GM23248 (cell line): ENCODE results near the gene CLK1. TPM values are rescaled to one million over a fixed set of nuclear protein-coding genes. Genes with fewer than 3 reads are reported as not detected.
A peak's percentile ranks its signal among the peaks of the same experiment; 100 is the strongest.

Source experiments
- DNase-seq: peaks from one replicate; pipeline ENCODE4 v3.0.0-alpha.2; 2015
- H2AFZ ChIP-seq: fragments of 200-600 bp; sonication (generic); 2 replicates; pipeline ENCODE4 v1.6.1; 2016; ENCODE audit warnings: antibody characterized with exemption
- H3F3A ChIP-seq: fragments of 200-600 bp; sonication (generic); 2 replicates; pipeline ENCODE4 v1.6.1; 2016; ENCODE audit warnings: mild to moderate bottlenecking, antibody characterized with exemption, mixed run types; ENCODE audit not compliant: insufficient read depth
- H3K27ac ChIP-seq: fragments of 200-600 bp; sonication (generic); 2 replicates; pipeline ENCODE4 v1.5.1; 2016; ENCODE audit warnings: mild to moderate bottlenecking
- H3K27me3 ChIP-seq: fragments of 200-600 bp; sonication (generic); replicated peaks from 2 replicates; pipeline ENCODE4 v1.6.1; 2016; ENCODE audit warnings: mild to moderate bottlenecking; ENCODE audit not compliant: insufficient read depth
- H3K36me3 ChIP-seq: fragments of 200-600 bp; sonication (generic); 2 replicates; pipeline ENCODE4 v1.6.1; 2016; ENCODE audit warnings: low read depth, mild to moderate bottlenecking
- H3K4me1 ChIP-seq: fragments of 200-600 bp; sonication (generic); 2 replicates; pipeline ENCODE4 v1.6.1; 2016; ENCODE audit warnings: mild to moderate bottlenecking; ENCODE audit not compliant: insufficient read depth
- H3K4me2 ChIP-seq: fragments of 200-600 bp; sonication (generic); one replicate; pipeline ENCODE4 v1.6.1; 2016; ENCODE audit warnings: mild to moderate bottlenecking; ENCODE audit not compliant: unreplicated experiment
- H3K4me3 ChIP-seq: fragments of 200-600 bp; sonication (generic); 2 replicates; pipeline ENCODE4 v1.5.1; 2016; ENCODE audit warnings: mild to moderate bottlenecking
- H3K79me2 ChIP-seq: fragments of 200-600 bp; sonication (generic); 2 replicates; pipeline ENCODE4 v1.6.1; 2016; ENCODE audit warnings: mild to moderate bottlenecking; ENCODE audit not compliant: insufficient read depth
- H3K9ac ChIP-seq: fragments of 200-600 bp; sonication (generic); 2 replicates; pipeline ENCODE4 v1.6.1; 2016; ENCODE audit warnings: mild to moderate bottlenecking
- H3K9me2 ChIP-seq: fragments of 200-600 bp; sonication (generic); 2 replicates; pipeline ENCODE4 v1.6.1; 2016; ENCODE audit warnings: mixed run types, mild to moderate bottlenecking, moderate library complexity; ENCODE audit not compliant: insufficient read depth
- H3K9me3 ChIP-seq: fragments of 200-600 bp; sonication (generic); one replicate; pipeline ENCODE4 v1.6.1; 2017; ENCODE audit warnings: low read depth
- H4K20me1 ChIP-seq: fragments of 200-600 bp; sonication (generic); 2 replicates; pipeline ENCODE4 v1.6.0; 2016; ENCODE audit not compliant: insufficient read depth
- EZH2 ChIP-seq: fragments of 200-600 bp; sonication (generic); IDR thresholded peaks from 2 replicates; pipeline ENCODE4 v1.6.1; 2018; ENCODE audit warnings: antibody characterized with exemption, mild to moderate bottlenecking; ENCODE audit not compliant: insufficient read depth, poor library complexity, severe bottlenecking
- EZH2phosphoT487 ChIP-seq: fragments of 200-600 bp; sonication (generic); IDR thresholded peaks from 2 replicates; pipeline ENCODE4 v1.6.1; 2018; ENCODE audit warnings: antibody characterized with exemption, moderate library complexity, mild to moderate bottlenecking, low read depth; ENCODE audit not compliant: insufficient read depth
- WGBS, 2 experiments: methylation state at CpG; one replicate each; pipeline ENCODE4 v1.1.6; 2015 to 2017; ENCODE audit warnings: low lambda C conversion rate in 2 of 2, low coverage in 1 of 2; ENCODE audit errors: missing lambda C conversion rate in 2 of 2; 5-methylcytosine and 5-hydroxymethylcytosine counted together
- in situ Hi-C: fragments of 300-500 bp; cut with MboI; formaldehyde crosslinking; loops from 2 replicates; pipeline ENCODE4 v1.15.0; 2020
- polyA plus RNA-seq: library from polyadenylated mRNA; unstranded; fragments of >200 nt; fragmentation: Nextera tagmentation; extraction: Ambion mirVana; gene quantifications from 2 replicates; pipeline ENCODE4 v1.2.1, GENCODE V29; 2016
- small RNA-seq: library from RNA; depleted of rRNA; stranded (forward); fragments of <200 nt; gene quantifications from one replicate; pipeline ENCODE3, GENCODE V24; 2014; ENCODE audit warnings: low read depth, low replicate concordance
- total RNA-seq: library from RNA; depleted of rRNA; stranded (reverse); fragments of >200 nt; shearing (Covaris generic); gene quantifications from 2 replicates; pipeline ENCODE4 v1.2.3, GENCODE V29; 2014; rRNA removed

CLK1 gene
- total and polyA plus RNA-seq, 2 experiments from 2014 or later, result 30.0 to 32.4 TPM

GRCh38 chr2:200810998-200811332 lies 53.5 kb downstream of the CLK1 start:
- Histone ChIP-seq H3F3A (peaks cover 26% of the 10 kb centered on the region), H3K4me1 (peaks cover 41% of the 10 kb centered on the region), H3K9me3 (no peaks in the 10 kb centered on the region), H3K27ac (peak overlapping the region; percentile 95), H4K20me1 (peaks cover 17% of the 10 kb centered on the region), H2AFZ (peak overlapping the region; percentile 65), H3K4me3 (peak overlapping the region; percentile 91), H3K36me3 (peaks cover 26% of the 10 kb centered on the region), H3K9me2 (no peaks in the 10 kb centered on the region), H3K79me2 (peaks cover 42% of the 10 kb centered on the region), H3K4me2 (peak overlapping the region; percentile 89), H3K9ac (peak overlapping the region; percentile 90), H3K27me3 (no peaks in the 10 kb centered on the region)
- in situ Hi-C loops, result no loop called here
- TF ChIP-seq EZH2 (no peak), EZH2phosphoT487 (no peak)
- DNase-seq, result no peak
- WGBS, 2 experiments, result 5 to 6% methylated on average over 11 of the region's 11 CpGs

GRCh38 chr2:200810252-200810997 lies 54.0 kb downstream of the CLK1 start:
- peak; percentile 85 for DNase-seq
- Histone ChIP-seq H4K20me1 (peaks cover 17% of the 10 kb centered on the region), H3K27ac (peak overlapping the region; percentile 95), H3K4me2 (peak overlapping the region; percentile 89), H3K4me3 (peak overlapping the region; percentile 91), H3K36me3 (peaks cover 20% of the 10 kb centered on the region), H3K4me1 (peaks cover 40% of the 10 kb centered on the region), H3K27me3 (no peaks in the 10 kb centered on the region), H3F3A (peaks cover 22% of the 10 kb centered on the region), H3K9me2 (no peaks in the 10 kb centered on the region), H3K79me2 (peaks cover 37% of the 10 kb centered on the region), H3K9me3 (no peaks in the 10 kb centered on the region), H3K9ac (peak overlapping the region; percentile 90), H2AFZ (peak overlapping the region; percentile 65)
- in situ Hi-C loops, result no loop called here
- TF ChIP-seq EZH2phosphoT487 (no peak), EZH2 (no peak)
- 10 to 11% methylated on average over 6 of the region's 6 CpGs for WGBS, 2 experiments

- peaks cover 29% of the 10 kb centered on the region for H3K79me2 ChIP-seq
- peaks cover 33% of the 10 kb centered on the region for H3K4me1 ChIP-seq
- H3K9me3 ChIP-seq, result no peaks in the 10 kb centered on the region
- peak overlapping the region; percentile 89 for H3K4me2 ChIP-seq
- H3K9me2 ChIP-seq, result no peaks in the 10 kb centered on the region
- peak overlapping the region; percentile 91 for H3K4me3 ChIP-seq
- H3K27me3 ChIP-seq, result no peaks in the 10 kb centered on the region
- peak overlapping the region; percentile 90 for H3K9ac ChIP-seq
- peak overlapping the region; percentile 95 for H3K27ac ChIP-seq
- peaks cover 14% of the 10 kb centered on the region for H4K20me1 ChIP-seq
- DNase-seq, result peak; percentile 25
- H2AFZ ChIP-seq, result peak overlapping the region; percentile 65
- TF ChIP-seq EZH2phosphoT487 (no peak), EZH2 (no peak)
- 81 to 83% methylated on average over 7 of the region's 7 CpGs for WGBS, 2 experiments
- peaks cover 22% of the 10 kb centered on the region for H3F3A ChIP-seq
- H3K36me3 ChIP-seq, result peaks cover 13% of the 10 kb centered on the region
- in situ Hi-C loops, result no loop called here
Observed at GRCh38 chr2:200809506-200810251, 54.8 kb downstream of the CLK1 start.

Small RNA genes lying within 50 kb of the gene (small RNA-seq; reads per million reads assigned to genes)
- gene RF00019 (not detected), gene RNA5SP115 (not detected), gene RNU6-312P (not detected), gene RNU6-31P (not detected), gene RNU6-762P (not detected)

Other genes starting within 250 kb of the CLK1 start
- 415 and 596 TPM in 2 replicates for gene BZW1, start 52.7 kb downstream of the CLK1 start, total RNA-seq
- gene BZW1, start 52.7 kb downstream of the CLK1 start, polyA plus RNA-seq, result 365 and 366 TPM in 2 replicates
- gene PPIL3, start 24.4 kb upstream of the CLK1 start, total RNA-seq, result 39.6 and 53.2 TPM in 2 replicates
- 37.8 and 41.6 TPM in 2 replicates for gene PPIL3, start 24.4 kb upstream of the CLK1 start, polyA plus RNA-seq
- 17.1 and 21.5 TPM in 2 replicates for gene NIF3L1, start 24.7 kb upstream of the CLK1 start, total RNA-seq
- gene NIF3L1, start 24.7 kb upstream of the CLK1 start, polyA plus RNA-seq, result 26.7 and 29.4 TPM in 2 replicates
- 8.1 and 8.8 TPM in 2 replicates for gene ORC2, start 99.0 kb upstream of the CLK1 start, total RNA-seq
- 5.4 and 8.0 TPM in 2 replicates for gene ORC2, start 99.0 kb upstream of the CLK1 start, polyA plus RNA-seq
- 5.7 and 12.0 TPM in 2 replicates for gene HYCC2, start 207.0 kb upstream of the CLK1 start, total RNA-seq
- gene HYCC2, start 207.0 kb upstream of the CLK1 start, polyA plus RNA-seq, result 6.5 and 7.0 TPM in 2 replicates
- 31.0 and 51.3 TPM in 2 replicates for gene NDUFB3, start 207.3 kb upstream of the CLK1 start, total RNA-seq
- gene NDUFB3, start 207.3 kb upstream of the CLK1 start, polyA plus RNA-seq, result 253 and 262 TPM in 2 replicates